Glutamatergic neuron (in vitro differentiated cells): ENCODE results near the gene KMT5B. TPM values are rescaled to one million over a fixed set of nuclear protein-coding genes. Genes with fewer than 3 reads are reported as not detected.

ENCODE experiments used
- DNase-seq: peaks from one replicate; pipeline ENCODE4 v3.0.0; 2022
- H3K27ac Mint-ChIP-seq: one replicate; pipeline ENCODE4 v1.8.0; 2020; ENCODE audit warnings: mild to moderate bottlenecking, mixed read lengths, inconsistent platforms; ENCODE audit not compliant: unreplicated experiment
- H3K27me3 Mint-ChIP-seq: one replicate; pipeline ENCODE4 v1.8.0; 2020; ENCODE audit warnings: mild to moderate bottlenecking, moderate library complexity, mixed read lengths, inconsistent platforms; ENCODE audit not compliant: unreplicated experiment
- H3K36me3 Mint-ChIP-seq: one replicate; pipeline ENCODE4 v1.8.0; 2020; ENCODE audit warnings: mild to moderate bottlenecking, mixed read lengths, inconsistent platforms; ENCODE audit not compliant: unreplicated experiment
- H3K4me1 Mint-ChIP-seq: one replicate; pipeline ENCODE4 v1.8.0; 2020; ENCODE audit warnings: mild to moderate bottlenecking, low read depth, mixed read lengths, inconsistent platforms; ENCODE audit not compliant: unreplicated experiment
- H3K4me3 Mint-ChIP-seq: one replicate; pipeline ENCODE4 v1.8.0; 2020; ENCODE audit warnings: mild to moderate bottlenecking, mixed read lengths, inconsistent platforms; ENCODE audit not compliant: unreplicated experiment
- H3K9me3 Mint-ChIP-seq: one replicate; pipeline ENCODE4 v1.8.0; 2020; ENCODE audit warnings: mild to moderate bottlenecking, moderate library complexity, mixed read lengths, inconsistent platforms; ENCODE audit not compliant: unreplicated experiment
- CTCF ChIP-seq: fragments of 200-600 bp; sonication (generic); IDR thresholded peaks from one replicate; pipeline ENCODE4 v1.5.0; 2021; ENCODE audit not compliant: partially characterized antibody, unreplicated experiment
- total RNA-seq: library from RNA; stranded (reverse); fragmentation: NEBNext Ultra II Directional; extraction: Animal tissue kit (Norgen Biotek cat#: 25700); gene quantifications from one replicate; pipeline ENCODE4 v1.2.1, GENCODE V29; 2021; ENCODE audit not compliant: unreplicated experiment

KMT5B gene
- total RNA-seq, 1 donor from 2014 or later: 77.4 TPM

- Mint-ChIP-seq H3K4me3 (peak overlapping the region; percentile 78), H3K36me3 (peaks cover 4% of the 10 kb centered on the region), H3K9me3 (peaks cover 19% of the 10 kb centered on the region), H3K27me3 (peaks cover 19% of the 10 kb centered on the region), H3K4me1 (peaks cover 24% of the 10 kb centered on the region), H3K27ac (peak overlapping the region; percentile 82)
- no peak for TF ChIP-seq CTCF
- peak; percentile 72 for DNase-seq
Measured at GRCh38 chr11:68214173-68215086, 1.3 kb upstream of the KMT5B start.

GRCh38 chr11:68213555-68214172 lies 568 bp upstream of the KMT5B start:
- Mint-ChIP-seq H3K27ac (peak overlapping the region; percentile 82), H3K4me3 (peak overlapping the region; percentile 74), H3K36me3 (peaks cover 4% of the 10 kb centered on the region), H3K27me3 (peaks cover 19% of the 10 kb centered on the region), H3K4me1 (peaks cover 26% of the 10 kb centered on the region), H3K9me3 (peaks cover 19% of the 10 kb centered on the region)
- peak; percentile 91 for DNase-seq
- peak; percentile 57 for TF ChIP-seq CTCF

- peaks cover 19% of the 10 kb centered on the region for H3K9me3 Mint-ChIP-seq
- peaks cover 4% of the 10 kb centered on the region for H3K36me3 Mint-ChIP-seq
- DNase-seq: peak; percentile 76
- peaks cover 29% of the 10 kb centered on the region for H3K4me1 Mint-ChIP-seq
- no peak for TF ChIP-seq CTCF
- peak overlapping the region; percentile 100 for H3K27ac Mint-ChIP-seq
- H3K4me3 Mint-ChIP-seq: peak overlapping the region; percentile 100
- H3K27me3 Mint-ChIP-seq: peaks cover 19% of the 10 kb centered on the region
Measured at GRCh38 chr11:68212421-68213134, 518 bp downstream of the KMT5B start.

- peaks cover 19% of the 10 kb centered on the region for H3K9me3 Mint-ChIP-seq
- TF ChIP-seq CTCF: no peak
- no peak for DNase-seq
- peaks cover 4% of the 10 kb centered on the region for H3K36me3 Mint-ChIP-seq
- peak overlapping the region; percentile 100 for H3K4me3 Mint-ChIP-seq
- H3K27ac Mint-ChIP-seq: peak overlapping the region; percentile 81
- peaks cover 33% of the 10 kb centered on the region for H3K4me1 Mint-ChIP-seq
- peaks cover 19% of the 10 kb centered on the region for H3K27me3 Mint-ChIP-seq
Measured at GRCh38 chr11:68211546-68211945, 1.6 kb downstream of the KMT5B start.
